Measurements from ENCODE around the gene ZMYM4.

The ZMYM4 gene

DNA sequence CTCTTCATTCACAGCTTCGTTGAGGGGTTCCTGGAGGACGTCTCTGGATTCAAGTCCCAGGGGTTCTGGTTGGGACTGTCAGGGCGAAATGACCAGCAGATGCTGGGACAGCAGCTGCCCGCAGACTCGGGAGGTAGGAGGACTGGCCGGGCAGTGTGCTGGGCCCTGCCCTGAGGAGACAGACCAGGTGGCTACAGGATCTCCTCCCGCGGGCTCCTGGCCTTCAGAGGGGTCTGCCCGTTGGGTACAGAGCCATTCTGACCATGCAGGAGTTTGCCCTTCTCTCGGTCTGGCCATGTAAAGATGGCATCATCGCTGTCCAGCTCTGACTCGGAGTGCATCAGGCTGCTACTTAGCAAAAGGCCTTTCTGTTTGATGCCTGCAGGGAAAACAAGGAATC, 166.2 kb downstream of the ZMYM4 start:
- DNase-seq = no peak
- in situ Hi-C loops (cut with HindIII; ENCODE audit: low pct_ligation_motif_present, low pct_unique_long_range_greater_than_20kb, low sequenced_read_pairs) = no loop called here

DNA sequence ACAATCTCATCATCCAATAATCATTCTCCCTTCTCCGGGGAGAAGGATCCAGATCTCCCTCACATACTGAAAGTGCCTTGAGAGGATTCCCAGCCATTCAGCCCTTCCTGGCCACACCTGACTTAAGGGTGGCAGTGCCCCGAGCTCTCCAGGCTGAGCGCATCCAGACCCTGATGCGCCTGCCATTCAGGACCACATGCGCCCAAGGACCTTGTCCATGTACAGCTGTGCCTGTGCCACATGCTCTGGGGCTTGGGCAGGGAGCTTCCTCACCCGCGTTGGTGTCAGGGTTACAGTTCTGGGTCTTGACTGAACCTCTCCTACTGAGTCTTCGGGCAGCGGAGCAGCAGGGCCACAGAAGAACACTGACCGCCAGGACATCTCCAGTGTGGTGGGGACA, 167.6 kb downstream of the ZMYM4 start:
- in situ Hi-C loops (cut with HindIII; ENCODE audit: low pct_ligation_motif_present, low pct_unique_long_range_greater_than_20kb, low sequenced_read_pairs) = no loop called here
- no peak for DNase-seq

DNA sequence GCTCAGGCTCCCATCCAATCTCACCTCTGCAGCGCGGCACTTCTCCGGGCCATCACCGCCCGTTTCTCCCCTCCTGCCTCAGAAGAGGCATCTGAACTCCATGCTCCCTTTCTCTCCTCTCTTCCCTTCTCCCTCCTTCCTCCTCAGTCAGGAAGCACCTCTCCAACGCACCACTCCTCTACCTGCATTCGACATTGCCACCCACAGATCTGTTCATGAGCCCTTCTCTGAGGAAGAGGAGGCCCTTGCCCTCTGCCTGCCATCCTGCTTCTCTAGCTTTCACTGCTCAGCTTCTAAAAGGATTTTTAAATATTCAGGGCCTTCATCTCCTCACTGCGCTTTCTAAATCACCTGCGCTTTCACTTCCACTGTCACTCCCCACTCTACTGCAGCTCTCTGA, 168.7 kb downstream of the ZMYM4 start:
- in situ Hi-C loops (cut with HindIII; ENCODE audit: low pct_ligation_motif_present, low pct_unique_long_range_greater_than_20kb, low sequenced_read_pairs) = no loop called here
- no peak for DNase-seq

DNA sequence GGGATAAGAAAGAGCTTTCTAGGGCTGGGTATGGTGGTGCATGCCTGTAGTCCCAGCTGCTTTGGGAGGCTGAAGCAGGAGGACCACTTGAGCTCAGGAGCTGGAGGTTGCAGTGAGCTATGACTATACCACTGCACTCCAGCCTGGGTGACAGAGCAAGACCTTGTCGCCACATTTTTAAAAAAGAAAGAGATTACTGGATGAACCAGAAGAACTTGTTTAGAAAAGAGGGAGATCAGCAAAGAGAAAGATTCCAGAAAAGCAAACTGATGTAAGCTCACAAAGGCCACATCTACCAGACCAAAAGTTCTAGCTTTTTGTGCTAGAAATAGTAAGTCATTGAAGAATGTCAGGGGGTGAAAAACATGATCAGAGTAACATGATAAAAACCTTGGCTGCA, 171.1 kb downstream of the ZMYM4 start:
- DNase-seq = no peak
- in situ Hi-C loops (cut with HindIII; ENCODE audit: low pct_ligation_motif_present, low pct_unique_long_range_greater_than_20kb, low sequenced_read_pairs) = no loop called here

DNA sequence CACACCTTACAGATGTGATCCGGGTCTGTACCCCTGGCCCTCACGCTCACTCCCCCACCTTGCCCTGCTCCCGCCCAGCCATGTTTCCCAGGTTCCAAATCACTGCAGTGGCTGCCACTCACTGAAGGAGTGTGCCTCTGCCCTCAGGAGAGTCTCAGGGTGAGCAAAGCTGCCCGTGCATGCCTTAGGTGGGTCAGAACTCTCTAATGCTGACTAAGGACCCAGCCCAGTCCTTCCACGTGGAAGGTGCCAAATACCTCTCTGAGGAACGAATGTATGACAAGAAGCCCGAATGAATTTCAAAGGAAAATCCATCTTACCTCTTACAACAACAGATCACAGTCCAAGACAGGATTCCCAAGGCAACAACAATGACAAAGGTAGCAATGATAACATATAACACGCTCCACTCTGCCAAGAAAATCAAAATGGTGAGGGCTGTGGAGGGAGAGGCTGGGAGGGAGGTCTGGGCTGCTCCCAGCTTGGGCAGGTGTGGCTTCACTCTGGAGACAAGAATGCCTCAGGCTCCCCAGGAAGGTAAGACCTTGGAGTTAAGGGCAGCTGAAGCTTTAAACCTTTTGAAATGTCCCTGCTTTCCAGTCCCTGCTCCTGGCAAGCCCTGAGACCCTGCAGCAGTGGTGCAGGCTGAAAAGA, 173.5 kb downstream of the ZMYM4 start:
- no peak for DNase-seq
- in situ Hi-C loops (cut with HindIII; ENCODE audit: low pct_ligation_motif_present, low pct_unique_long_range_greater_than_20kb, low sequenced_read_pairs) = no loop called here

DNA sequence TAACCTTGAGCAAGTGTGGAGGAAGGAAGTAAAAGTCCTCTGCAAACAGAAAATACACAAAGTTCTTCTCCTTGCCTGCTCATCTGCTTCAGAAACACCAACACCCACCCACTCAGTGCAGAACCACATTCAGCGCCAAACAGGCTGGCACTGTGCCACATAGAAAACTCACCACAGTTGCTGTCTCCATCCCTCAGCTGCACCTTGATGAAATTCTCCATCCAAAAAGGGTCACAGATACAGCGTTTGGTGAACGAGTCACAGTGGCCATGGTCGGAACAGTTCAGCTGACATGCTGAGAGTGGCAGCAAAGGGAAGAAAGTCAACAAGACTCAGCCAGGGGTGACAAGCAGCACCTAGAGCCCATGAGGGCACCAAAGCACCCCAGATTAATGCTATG, 174.2 kb downstream of the ZMYM4 start:
- no peak for DNase-seq
- in situ Hi-C loops (cut with HindIII; ENCODE audit: low pct_ligation_motif_present, low pct_unique_long_range_greater_than_20kb, low sequenced_read_pairs) = no loop called here

DNA sequence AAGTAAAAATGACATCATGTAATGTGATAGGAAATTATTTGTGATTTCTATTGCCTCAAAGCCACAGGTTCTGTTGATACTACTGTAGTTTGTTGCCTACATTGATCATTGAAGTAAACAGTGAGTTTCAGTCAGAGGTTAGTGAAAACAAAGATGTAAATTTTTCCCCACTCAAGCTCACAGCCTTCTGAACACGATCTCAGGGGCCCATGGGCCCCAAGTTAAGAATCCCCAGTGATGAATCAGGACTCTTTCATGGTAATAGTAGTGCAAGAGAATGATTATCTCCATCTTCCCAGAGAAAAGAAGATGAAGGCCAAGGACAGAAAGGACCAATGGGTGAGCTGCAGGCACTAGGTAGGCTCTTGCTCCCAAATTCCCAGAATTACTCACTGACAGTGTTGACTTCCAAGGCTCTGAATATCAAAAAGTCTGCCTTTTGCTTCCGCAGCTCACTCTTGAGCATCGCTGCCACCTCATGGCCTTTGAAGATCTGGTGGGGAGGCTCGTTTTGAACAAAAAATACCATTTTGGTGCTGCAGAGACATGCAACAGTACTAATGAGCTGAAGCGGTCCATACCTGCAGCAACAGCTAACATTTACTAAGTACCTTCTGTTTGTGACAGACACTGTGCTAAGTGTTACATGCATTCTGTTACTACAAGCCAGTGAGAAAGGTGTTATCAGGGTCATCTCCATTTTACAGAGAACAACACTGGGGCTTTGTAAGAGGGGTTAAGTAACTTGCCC, 175.4 kb downstream of the ZMYM4 start:
- no peak for DNase-seq

DNA sequence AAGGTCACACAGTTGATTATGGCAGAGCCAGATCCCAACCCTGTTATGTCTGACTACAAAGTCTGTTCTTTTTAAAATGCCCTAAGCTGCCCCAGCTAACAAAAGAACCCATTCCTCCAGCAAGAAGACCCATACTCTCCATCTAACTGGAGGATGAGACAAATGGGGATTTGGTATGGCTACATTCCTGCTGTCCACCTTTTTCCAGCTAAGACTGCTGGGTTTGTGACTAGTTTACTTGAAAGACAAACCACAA, 175.9 kb downstream of the ZMYM4 start:
- in situ Hi-C loops (cut with HindIII; ENCODE audit: low pct_ligation_motif_present, low pct_unique_long_range_greater_than_20kb, low sequenced_read_pairs) = no loop called here

More for the DNA sequence above, 175.4 kb downstream of the ZMYM4 start:
- in situ Hi-C loops (cut with HindIII; ENCODE audit: low pct_ligation_motif_present, low pct_unique_long_range_greater_than_20kb, low sequenced_read_pairs) = no loop called here

DNA sequence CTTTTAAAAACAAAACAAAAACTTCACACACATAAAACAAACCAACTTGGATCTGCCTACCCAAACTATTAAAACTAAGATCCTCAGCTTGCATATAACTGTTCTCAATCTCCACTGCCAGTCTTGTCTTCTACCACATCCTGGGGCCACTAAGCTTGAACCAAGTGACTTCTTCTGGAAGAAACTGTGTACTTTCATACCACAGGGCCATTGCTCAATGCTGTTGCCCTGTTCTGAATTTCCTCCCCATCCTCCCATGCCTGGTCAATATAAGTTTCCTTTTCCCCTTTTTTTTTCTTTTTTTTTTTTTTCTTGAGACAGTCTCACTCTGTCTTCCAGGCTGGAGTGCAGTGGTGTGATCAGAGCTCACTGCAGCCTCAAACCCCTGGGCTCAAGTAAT, 178.8 kb downstream of the ZMYM4 start:
- DNase-seq = no peak
- in situ Hi-C loops (cut with HindIII; ENCODE audit: low pct_ligation_motif_present, low pct_unique_long_range_greater_than_20kb, low sequenced_read_pairs) = no loop called here

More for the DNA sequence above, 175.9 kb downstream of the ZMYM4 start:
- no peak for DNase-seq

DNA sequence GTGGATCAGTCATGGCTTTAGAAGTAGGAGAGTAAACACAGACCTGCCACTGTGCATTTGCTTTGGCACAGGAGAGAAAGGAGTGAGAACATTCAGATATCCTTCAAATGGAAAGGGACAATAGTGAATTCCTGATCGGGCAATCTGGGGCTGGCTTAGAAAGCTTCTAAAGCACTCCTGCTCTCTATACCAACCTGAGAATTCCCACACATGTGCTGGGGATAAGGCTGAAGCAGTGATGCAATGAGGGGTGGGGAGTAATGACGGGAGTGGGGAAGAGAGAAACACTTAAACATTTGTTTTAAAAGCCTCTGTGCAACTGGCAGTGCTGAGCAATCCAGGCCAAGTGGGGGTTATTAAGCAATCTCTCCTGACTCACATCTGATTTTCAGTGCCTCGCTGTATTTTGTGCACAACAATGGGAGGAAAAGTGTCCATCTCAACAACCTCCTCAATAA, 179.9 kb downstream of the ZMYM4 start:
- no peak for DNase-seq
- in situ Hi-C loops (cut with HindIII; ENCODE audit: low pct_ligation_motif_present, low pct_unique_long_range_greater_than_20kb, low sequenced_read_pairs) = no loop called here

DNA sequence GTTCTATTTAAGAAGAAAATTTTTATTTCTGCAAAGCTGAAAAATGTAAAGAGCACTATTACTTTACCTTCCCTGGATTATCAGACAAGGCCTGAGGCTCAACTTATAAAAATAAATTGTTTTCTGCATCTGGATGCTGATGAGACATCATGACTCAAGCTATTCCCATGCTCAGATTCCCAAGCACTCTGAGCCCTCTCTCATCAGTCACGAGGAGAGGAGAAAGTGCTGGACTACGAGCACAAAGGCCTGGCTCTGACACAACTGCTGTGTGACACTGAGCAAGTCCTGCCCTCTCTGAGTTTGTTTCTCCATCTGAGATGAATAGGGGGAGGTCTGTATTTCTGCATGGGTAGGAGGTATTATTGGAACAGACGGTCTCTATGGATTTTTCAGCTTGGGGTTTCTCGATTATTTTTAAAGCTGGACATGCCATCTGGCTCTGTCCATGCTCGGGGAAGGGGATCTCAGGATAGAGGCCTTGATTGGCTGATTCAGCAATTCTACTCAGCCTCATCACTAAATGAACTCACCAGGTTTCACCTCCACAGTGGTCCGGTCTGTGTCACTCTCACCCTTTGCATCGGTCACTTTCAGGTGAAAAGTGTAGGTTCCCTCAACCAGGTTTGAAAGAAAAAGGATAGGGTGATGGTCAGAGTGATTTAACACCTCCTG, 181.0 kb downstream of the ZMYM4 start:
- in situ Hi-C loops (cut with HindIII; ENCODE audit: low pct_ligation_motif_present, low pct_unique_long_range_greater_than_20kb, low sequenced_read_pairs) = no loop called here
- DNase-seq = peak; percentile 8

DNA sequence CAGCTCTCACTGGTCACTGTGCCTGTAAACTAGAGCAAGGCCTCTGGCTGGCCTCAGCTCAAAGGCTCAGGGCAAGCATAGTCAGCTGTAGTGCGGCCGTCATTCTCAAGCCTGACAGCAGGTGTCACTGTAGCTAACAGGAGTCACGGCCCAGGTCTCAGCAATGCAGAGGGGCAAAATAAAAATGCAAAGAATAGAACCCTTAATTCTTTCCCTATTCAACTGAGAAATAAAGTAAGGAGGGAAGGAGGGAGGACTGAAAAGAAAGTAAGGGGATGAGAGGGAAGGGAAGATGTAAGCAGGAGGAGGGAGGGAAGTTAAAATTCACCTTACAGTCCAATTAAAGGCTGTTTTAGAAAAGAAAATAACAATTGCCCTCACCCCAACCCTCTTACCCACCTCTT, 182.6 kb downstream of the ZMYM4 start:
- peak; percentile 59 for DNase-seq
- in situ Hi-C loops (cut with HindIII; ENCODE audit: low pct_ligation_motif_present, low pct_unique_long_range_greater_than_20kb, low sequenced_read_pairs) = no loop called here

DNA sequence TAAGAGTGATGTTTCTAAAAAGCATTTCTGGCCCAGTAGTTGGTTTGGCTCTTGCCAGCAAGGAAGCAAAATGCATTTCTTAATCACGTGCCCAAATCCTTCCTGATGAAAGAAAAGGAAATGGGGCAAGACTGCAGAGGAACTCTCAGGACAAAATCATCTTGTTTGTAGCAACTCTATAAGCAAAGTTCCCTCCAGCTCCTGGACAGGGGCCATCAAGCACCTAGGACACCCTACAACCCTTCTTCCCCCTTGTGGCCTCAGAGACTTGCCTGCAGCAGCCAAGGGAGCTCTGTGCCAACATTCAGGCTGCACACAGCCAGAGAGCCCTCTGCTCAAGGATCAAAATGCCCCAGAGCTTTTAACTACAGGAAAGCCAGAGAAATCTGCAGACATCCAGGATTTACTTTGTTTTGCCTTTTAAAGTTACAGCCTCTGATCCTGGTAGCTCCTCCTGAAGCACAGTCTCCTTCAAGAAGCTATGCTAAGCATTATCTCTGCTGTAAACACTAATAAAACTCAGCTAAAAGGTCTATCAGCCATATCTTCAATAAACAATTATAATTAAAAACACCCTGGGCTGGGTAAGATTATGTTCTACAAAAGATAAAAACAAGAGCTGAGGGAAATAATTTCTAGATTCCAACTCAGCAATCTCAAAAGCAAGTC, 183.7 kb downstream of the ZMYM4 start:
- no peak for DNase-seq

DNA sequence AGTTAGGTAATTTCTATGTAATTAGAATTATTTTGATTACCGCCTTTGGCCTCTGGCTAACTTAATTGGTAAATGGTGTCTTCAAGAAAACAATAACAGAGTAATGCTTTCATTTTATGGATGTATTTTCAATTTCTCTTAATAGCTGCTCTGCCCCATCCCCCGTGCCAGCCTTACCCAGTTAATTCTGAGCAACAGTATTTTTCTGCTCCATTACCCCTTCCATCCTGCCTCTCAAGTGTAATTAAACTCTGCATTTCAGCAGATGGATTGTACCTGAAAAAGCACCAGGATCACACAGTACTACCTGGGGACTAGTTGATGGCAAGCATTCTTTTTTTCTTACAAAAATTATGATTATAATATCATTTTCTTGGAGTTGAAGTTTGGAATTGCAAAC, 184.5 kb downstream of the ZMYM4 start:
- in situ Hi-C loops (cut with HindIII; ENCODE audit: low pct_ligation_motif_present, low pct_unique_long_range_greater_than_20kb, low sequenced_read_pairs) = no loop called here
- DNase-seq = no peak

More for the DNA sequence above, 183.7 kb downstream of the ZMYM4 start:
- in situ Hi-C loops (cut with HindIII; ENCODE audit: low pct_ligation_motif_present, low pct_unique_long_range_greater_than_20kb, low sequenced_read_pairs) = no loop called here

DNA sequence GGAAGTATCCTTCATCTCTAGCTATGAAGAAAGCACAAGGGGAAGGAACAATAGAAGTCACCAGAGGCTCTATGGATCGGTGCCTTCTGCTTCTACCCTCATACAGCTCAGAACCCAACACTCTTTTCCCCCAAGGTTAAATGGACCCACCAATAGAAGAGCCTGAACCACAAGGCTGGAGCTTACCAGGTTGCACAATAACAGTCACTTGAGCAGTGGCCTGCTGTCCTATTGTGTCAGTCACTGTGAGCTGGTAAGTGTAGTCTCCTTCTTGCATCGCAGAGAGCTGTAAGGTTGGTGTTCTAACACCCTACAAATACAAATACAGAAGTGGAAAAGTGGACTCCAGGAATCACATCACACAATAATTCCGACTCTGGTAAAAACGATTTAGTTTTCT, 185.7 kb downstream of the ZMYM4 start:
- in situ Hi-C loops (cut with HindIII; ENCODE audit: low pct_ligation_motif_present, low pct_unique_long_range_greater_than_20kb, low sequenced_read_pairs) = no loop called here
- DNase-seq = no peak

DNA sequence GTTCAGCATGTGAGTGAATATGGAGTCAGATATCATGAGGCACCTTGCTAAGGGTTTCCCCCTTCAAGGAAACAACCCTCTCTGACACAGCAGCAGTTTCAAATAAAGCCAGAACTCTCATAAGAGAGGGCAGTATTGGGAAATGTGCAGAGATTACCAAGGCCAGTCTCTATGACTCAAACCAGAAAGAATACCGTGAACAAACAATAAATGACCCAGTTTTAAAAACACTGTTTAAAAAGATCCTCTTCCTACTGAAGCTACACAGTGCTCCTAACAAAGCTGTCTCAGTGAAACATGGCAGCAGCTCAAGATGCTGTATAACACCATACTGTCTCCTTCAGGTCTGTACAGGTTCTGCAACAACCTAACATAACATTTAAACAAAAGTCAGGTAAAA, 186.1 kb downstream of the ZMYM4 start:
- no peak for DNase-seq
- in situ Hi-C loops (cut with HindIII; ENCODE audit: low pct_ligation_motif_present, low pct_unique_long_range_greater_than_20kb, low sequenced_read_pairs) = no loop called here

DNA sequence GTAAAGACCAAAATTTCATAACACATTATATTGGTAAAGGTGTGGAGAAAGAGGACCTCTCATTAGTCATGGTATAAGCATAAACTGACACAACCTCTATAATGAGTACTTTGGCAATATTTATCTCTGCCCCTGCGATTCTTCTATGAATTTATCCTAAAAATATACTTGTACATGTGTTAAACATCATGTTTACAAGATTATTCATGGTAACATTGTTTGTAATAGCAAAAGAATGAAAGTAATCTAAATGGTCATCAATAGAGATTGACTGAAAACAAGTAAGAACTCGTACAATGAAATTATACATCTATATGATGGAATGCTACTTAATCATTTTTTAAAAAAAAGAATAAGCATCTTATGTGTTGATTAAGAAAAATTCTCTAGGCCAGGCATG, 192.3 kb downstream of the ZMYM4 start:
- no peak for DNase-seq
- in situ Hi-C loops (cut with HindIII; ENCODE audit: low pct_ligation_motif_present, low pct_unique_long_range_greater_than_20kb, low sequenced_read_pairs) = no loop called here

DNA sequence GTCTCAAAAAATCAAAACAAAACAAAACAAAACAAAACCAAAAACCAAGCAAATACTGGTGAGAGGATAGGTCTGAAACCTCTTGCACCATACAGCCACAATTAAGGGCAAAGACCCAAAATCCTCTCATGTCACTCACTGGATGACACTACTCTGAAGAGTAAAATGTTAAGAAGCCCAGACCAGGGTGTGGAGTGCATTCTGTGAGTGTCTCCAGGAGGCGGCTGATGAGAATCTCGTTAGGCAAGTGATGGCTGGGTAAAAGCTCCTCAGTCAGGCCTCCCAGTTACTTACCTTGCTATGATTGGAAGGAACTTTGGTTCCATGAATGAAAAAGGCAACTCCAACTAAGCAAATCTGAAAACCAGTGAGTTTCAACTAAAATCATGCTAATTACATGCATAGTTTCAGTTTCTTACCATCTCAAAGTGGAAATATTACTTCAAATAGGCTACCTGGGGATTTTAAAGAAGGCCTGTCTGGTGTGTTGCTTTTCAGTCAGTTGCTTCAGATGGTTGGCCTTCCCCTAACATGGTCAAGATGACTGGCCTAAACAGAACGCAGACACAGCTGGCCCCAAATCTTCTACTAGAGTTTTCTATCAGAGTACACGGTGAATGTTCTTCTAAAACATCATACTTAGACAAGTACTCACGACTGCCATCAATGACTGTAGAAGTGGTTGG, 193.6 kb downstream of the ZMYM4 start:
- in situ Hi-C loops (cut with HindIII; ENCODE audit: low pct_ligation_motif_present, low pct_unique_long_range_greater_than_20kb, low sequenced_read_pairs) = no loop called here
- no peak for DNase-seq

DNA sequence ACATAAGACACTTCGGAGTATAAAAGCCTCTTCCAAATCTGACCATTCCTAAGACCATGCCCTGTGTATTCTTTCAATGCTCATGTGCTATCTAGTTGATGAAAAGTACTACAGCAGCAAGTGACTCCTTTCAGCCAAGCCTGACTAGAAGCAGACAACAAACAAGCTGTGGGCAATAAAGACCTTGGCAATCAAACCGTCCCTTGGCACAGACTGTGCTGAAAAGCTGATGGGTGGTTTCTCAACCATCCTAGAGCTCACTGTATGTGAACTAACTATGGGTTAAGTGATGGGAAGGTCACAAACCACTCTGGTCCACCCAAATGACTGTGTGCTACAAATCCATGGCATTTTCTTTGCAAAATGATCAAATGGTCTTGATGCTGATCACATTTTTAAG, 194.7 kb downstream of the ZMYM4 start:
- in situ Hi-C loops (cut with HindIII; ENCODE audit: low pct_ligation_motif_present, low pct_unique_long_range_greater_than_20kb, low sequenced_read_pairs) = no loop called here
- DNase-seq = no peak
